HL-60 (cell line): Measurements from ENCODE around the gene KCNK17.

Source experiments
- DNase-seq, 2 experiments: peaks; one replicate each; pipeline ENCODE4 v3.0.0-alpha.2; 2010 to 2020; ENCODE audit warnings: low read depth in 1 of 2, low spot score in 1 of 2
- H3K27ac ChIP-seq: fragments of 250-450 bp; sonication (Bioruptor Pico); replicated peaks from 2 replicates; pipeline ENCODE4 v1.5.1; 2020; ENCODE audit warnings: mild to moderate bottlenecking, moderate library complexity
- H3K27me3 ChIP-seq: fragments of 250-450 bp; sonication (Bioruptor Pico); 2 replicates; pipeline ENCODE4 v1.5.1; 2021; ENCODE audit warnings: mild to moderate bottlenecking, moderate library complexity; ENCODE audit not compliant: insufficient read depth, poor library complexity, severe bottlenecking
- H3K4me3 ChIP-seq: replicated peaks from 2 replicates; pipeline ENCODE4 v1.5.1; 2011; ENCODE audit warnings: mild to moderate bottlenecking, control low read depth, low read length; ENCODE audit not compliant: insufficient read depth
- GABPA ChIP-seq: IDR thresholded peaks from 2 replicates; pipeline ENCODE4 v1.6.1; 2012; ENCODE audit warnings: low read depth
- POLR2AphosphoS5 ChIP-seq: IDR thresholded peaks from 2 replicates; pipeline ENCODE4 v1.6.1; 2012; ENCODE audit warnings: low read depth
- SPI1 ChIP-seq: IDR thresholded peaks from 2 replicates; pipeline ENCODE4 v1.6.1; 2012; ENCODE audit warnings: low read depth, mild to moderate bottlenecking, borderline replicate concordance
- TF ChIP-seq, protein P1 (sequence below): IDR thresholded peaks from one replicate; pipeline ENCODE4 v1.5.1; 2011; ENCODE audit warnings: low read length, control low read depth, inconsistent platforms; ENCODE audit not compliant: insufficient read depth
- TF ChIP-seq, protein P2 (sequence below): IDR thresholded peaks from 2 replicates; pipeline ENCODE4 v1.6.1; 2012; ENCODE audit warnings: low read depth; ENCODE audit not compliant: insufficient replicate concordance

The KCNK17 gene

DNA sequence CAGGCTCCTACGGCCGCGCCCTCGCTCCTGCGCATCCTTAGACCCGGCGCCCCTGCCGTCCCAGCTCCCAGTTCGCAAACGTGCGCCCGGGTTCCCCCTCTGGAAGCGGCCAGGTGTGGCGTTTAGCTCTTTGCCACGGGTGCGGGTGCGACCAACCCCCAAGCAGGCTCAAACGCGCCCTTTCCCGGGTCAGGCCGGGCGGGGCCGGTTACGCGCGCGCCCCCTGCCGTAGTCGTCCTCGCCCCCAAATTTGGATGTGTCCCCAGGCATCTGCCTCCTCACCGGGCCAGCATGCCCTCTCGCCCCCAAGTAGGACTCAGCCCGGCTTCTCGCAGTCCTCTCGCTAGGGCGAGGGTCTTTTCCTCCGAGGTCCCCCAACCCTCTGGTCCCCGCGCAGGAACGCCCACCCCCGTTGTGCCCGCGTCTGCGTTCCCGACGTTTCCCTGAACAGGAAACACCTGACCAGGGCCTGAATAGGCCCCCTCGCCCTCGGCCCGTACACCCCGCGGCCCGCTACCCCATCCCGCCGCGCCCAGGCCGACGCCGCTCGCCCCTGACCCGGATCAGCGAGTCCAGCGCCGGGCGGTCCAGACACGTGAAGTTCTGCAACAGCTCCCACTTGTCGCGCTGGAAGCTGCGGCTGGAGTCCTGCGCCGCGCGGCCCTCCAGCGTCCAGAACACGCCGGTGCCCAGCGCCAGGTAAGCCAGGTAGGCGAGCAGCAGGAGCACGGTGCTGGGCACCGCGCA is 520 bp downstream of the KCNK17 start:
- DNase-seq = no peak
- H3K4me3 ChIP-seq = no peak overlapping the region
- peak overlapping the region; percentile 57 for H3K27ac ChIP-seq
- peaks cover 22% of the 10 kb centered on the region for H3K27me3 ChIP-seq
- TF ChIP-seq POLR2AphosphoS5 (no peak), GABPA (no peak), SPI1 (no peak)
- TF ChIP-seq, protein P1, sequence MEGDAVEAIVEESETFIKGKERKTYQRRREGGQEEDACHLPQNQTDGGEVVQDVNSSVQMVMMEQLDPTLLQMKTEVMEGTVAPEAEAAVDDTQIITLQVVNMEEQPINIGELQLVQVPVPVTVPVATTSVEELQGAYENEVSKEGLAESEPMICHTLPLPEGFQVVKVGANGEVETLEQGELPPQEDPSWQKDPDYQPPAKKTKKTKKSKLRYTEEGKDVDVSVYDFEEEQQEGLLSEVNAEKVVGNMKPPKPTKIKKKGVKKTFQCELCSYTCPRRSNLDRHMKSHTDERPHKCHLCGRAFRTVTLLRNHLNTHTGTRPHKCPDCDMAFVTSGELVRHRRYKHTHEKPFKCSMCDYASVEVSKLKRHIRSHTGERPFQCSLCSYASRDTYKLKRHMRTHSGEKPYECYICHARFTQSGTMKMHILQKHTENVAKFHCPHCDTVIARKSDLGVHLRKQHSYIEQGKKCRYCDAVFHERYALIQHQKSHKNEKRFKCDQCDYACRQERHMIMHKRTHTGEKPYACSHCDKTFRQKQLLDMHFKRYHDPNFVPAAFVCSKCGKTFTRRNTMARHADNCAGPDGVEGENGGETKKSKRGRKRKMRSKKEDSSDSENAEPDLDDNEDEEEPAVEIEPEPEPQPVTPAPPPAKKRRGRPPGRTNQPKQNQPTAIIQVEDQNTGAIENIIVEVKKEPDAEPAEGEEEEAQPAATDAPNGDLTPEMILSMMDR = no peak
- TF ChIP-seq, protein P2, sequence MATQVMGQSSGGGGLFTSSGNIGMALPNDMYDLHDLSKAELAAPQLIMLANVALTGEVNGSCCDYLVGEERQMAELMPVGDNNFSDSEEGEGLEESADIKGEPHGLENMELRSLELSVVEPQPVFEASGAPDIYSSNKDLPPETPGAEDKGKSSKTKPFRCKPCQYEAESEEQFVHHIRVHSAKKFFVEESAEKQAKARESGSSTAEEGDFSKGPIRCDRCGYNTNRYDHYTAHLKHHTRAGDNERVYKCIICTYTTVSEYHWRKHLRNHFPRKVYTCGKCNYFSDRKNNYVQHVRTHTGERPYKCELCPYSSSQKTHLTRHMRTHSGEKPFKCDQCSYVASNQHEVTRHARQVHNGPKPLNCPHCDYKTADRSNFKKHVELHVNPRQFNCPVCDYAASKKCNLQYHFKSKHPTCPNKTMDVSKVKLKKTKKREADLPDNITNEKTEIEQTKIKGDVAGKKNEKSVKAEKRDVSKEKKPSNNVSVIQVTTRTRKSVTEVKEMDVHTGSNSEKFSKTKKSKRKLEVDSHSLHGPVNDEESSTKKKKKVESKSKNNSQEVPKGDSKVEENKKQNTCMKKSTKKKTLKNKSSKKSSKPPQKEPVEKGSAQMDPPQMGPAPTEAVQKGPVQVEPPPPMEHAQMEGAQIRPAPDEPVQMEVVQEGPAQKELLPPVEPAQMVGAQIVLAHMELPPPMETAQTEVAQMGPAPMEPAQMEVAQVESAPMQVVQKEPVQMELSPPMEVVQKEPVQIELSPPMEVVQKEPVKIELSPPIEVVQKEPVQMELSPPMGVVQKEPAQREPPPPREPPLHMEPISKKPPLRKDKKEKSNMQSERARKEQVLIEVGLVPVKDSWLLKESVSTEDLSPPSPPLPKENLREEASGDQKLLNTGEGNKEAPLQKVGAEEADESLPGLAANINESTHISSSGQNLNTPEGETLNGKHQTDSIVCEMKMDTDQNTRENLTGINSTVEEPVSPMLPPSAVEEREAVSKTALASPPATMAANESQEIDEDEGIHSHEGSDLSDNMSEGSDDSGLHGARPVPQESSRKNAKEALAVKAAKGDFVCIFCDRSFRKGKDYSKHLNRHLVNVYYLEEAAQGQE = no peak

DNA sequence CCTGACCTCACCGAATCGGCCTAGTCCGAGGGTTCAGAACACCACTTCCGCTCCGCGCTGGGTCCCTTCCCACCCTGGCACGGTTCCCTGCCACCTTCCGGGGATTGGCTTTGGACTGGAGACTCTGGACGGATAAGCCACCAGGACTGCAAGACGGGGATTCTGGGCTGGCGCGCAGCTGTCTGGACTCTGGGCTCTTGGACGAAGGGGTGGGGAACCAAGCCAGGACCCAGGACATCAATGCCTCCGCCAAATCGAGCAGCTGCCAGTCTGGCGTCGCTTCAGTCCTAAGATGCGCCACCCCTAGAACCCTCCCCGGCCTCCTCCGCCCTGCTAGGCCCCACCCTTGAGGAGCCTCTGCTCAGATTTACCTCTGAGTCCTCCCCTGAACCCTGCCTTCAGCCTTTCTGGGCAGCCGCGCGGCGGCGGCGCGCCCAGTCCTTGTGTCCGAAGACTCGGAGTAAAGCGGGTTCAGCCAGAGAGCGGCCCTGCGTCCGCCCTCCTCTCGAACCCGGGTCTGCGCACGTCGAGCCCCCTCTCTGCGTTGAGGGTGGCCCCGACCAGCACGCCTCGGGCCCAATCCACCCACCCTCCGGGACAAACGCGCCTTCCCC is 1.2 kb downstream of the KCNK17 start:
- DNase-seq = no peak
- Histone ChIP-seq H3K4me3 (no peak overlapping the region), H3K27ac (no peak overlapping the region), H3K27me3 (peaks cover 22% of the 10 kb centered on the region)
- TF ChIP-seq, protein P1 = no peak
- no peak for TF ChIP-seq POLR2AphosphoS5
- no peak for TF ChIP-seq SPI1
- no peak for TF ChIP-seq GABPA
- TF ChIP-seq, protein P2 = no peak

DNA sequence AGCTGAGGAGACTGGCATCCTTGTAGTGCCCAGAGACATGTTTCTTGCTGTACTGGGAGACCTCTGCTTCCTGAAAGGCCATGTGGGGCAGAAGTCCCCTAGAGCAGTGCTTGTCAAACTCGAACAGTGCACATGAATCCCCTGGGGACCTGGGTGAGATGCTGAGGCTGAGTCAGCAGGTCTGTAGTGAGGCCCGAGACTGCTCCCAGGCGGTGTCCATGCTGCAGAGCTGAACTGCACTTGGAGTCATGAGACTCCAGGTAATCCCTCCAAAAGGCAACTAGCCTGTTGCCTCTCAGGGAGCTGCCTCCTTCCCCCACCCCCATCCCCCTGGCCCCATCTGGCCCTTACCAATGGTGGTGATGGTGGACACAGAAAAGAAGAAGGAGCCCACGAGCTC is 3.7 kb downstream of the KCNK17 start:
- no peak overlapping the region for H3K27ac ChIP-seq
- DNase-seq = no peak
- no peak overlapping the region for H3K4me3 ChIP-seq
- peaks cover 22% of the 10 kb centered on the region for H3K27me3 ChIP-seq
- TF ChIP-seq POLR2AphosphoS5 (no peak), SPI1 (no peak), GABPA (no peak)
- TF ChIP-seq, protein P2 = no peak
- TF ChIP-seq, protein P1 = no peak
